Measurements from ENCODE around the gene NKAPD1. TPM values are rescaled to one million over a fixed set of nuclear protein-coding genes. Genes with fewer than 3 reads are reported as not detected.

Gene NKAPD1
- total and polyA plus RNA-seq, 9 of the 15 experiments (the other 6 are each of a cell fraction or from before 2014, with no cell fraction given) = 14.1 to 73.5 (median 29.3) TPM

DNA sequence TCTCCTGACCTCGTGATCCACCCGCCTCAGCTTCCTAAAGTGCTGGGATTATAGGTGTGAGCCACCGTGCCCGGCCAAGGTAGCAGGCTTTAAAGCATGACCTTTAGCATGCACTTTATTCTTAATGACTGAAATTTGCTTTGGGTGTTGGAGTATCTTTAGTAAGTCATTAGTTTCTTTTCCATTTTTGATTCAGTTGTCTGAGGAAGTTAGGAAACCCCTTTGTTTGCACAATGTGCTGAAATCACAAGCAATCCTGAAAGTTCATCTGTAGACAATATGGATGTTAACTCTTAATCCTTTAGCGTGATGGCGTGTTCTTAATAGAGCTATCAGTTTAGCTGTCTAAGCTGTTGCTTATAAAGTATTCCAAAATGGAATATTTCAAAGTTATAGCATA is 29.3 kb downstream of the NKAPD1 start:
- Histone ChIP-seq H3K4me3 (no peak overlapping the region), H3K9ac (ENCODE audit: insufficient read depth in 1 of 2, low read depth in 2 of 2, low read length in 2 of 2) (no peak overlapping the region), H3K4me1 (replicated peaks in 1 of 2; ENCODE audit: control insufficient read depth in 2 of 2, insufficient read depth in 2 of 2, low read length in 2 of 2) (no peaks in the 10 kb centered on the region), H3K27ac (ENCODE audit: extremely low read depth, low read depth, low read length) (no peak overlapping the region), H4K20me1 (replicated peaks; ENCODE audit: control insufficient read depth, insufficient read depth, low read length) (no peaks in the 10 kb centered on the region), H3K9me1 (ENCODE audit: control insufficient read depth, insufficient read depth, low read length) (no peaks in the 10 kb centered on the region), H3K27me3 (ENCODE audit: control insufficient read depth in 2 of 2, insufficient read depth in 2 of 2, low read length in 2 of 2) (no peaks in the 10 kb centered on the region), H3K9me3 (replicated peaks; ENCODE audit: control insufficient read depth, insufficient read depth, low read depth, low read length) (no peaks in the 10 kb centered on the region), H3K4me2 (ENCODE audit: insufficient read depth, low read length) (no peak overlapping the region), H3K36me3 (ENCODE audit: control insufficient read depth, insufficient read depth, low read length) (no peaks in the 10 kb centered on the region), H2AFZ (ENCODE audit: low read depth, low read length) (no peak overlapping the region), H3K79me2 (ENCODE audit: control insufficient read depth, insufficient read depth, low read length) (no peaks in the 10 kb centered on the region)
- WGBS (ENCODE audit: insufficient coverage, low coverage, missing lambda C conversion rate) = 89% methylated on average over 6 of the region's 6 CpGs
- BruUV-seq (replicated peaks) = no TSS peak
- FAIRE-seq = no peak
- ATAC-seq = no peak
- in situ Hi-C loops (cut with MboI) (no loop called here), intact Hi-C loops (cut with micrococcal nuclease) (no loop called here)
- ChIA-PET POLR2A (no interaction called here), CTCF (ENCODE audit: low intra/inter-chr PET ratio) (no interaction called here)
- no peak for DNase-seq (ENCODE audit: extremely low read depth in 1 of 4, low spot score in 3 of 4)
- TF ChIP-seq ZNF197 (CRISPR knock-in tag; IDR thresholded peaks at IDR 0.05; ENCODE audit: low read depth) (no peak), ZNF134 (CRISPR knock-in tag; conservative IDR thresholded peaks at IDR 0.05) (no peak), GTF2A2 (tag; IDR thresholded peaks at IDR 0.05) (no peak), CTCFL (IDR thresholded peaks at IDR 0.05; ENCODE audit: borderline replicate concordance, insufficient read depth, low read depth, low read length, poor library complexity, severe bottlenecking) (no peak), MYC (IDR thresholded peaks at IDR 0.05; ENCODE audit: low read depth, low read length) (no peak), MYC (CRISPR knock-in tag; IDR thresholded peaks at IDR 0.05; ENCODE audit: borderline replicate concordance, low read depth) (no peak), AFF4 (CRISPR knock-in tag; IDR thresholded peaks at IDR 0.05) (no peak)
- TF ChIP-seq, protein P1, sequence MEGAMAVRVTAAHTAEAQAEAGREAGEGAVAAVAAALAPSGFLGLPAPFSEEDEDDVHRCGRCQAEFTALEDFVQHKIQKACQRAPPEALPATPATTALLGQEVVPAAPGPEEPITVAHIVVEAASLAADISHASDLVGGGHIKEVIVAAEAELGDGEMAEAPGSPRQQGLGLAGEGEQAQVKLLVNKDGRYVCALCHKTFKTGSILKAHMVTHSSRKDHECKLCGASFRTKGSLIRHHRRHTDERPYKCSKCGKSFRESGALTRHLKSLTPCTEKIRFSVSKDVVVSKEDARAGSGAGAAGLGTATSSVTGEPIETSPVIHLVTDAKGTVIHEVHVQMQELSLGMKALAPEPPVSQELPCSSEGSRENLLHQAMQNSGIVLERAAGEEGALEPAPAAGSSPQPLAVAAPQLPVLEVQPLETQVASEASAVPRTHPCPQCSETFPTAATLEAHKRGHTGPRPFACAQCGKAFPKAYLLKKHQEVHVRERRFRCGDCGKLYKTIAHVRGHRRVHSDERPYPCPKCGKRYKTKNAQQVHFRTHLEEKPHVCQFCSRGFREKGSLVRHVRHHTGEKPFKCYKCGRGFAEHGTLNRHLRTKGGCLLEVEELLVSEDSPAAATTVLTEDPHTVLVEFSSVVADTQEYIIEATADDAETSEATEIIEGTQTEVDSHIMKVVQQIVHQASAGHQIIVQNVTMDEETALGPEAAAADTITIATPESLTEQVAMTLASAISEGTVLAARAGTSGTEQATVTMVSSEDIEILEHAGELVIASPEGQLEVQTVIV (CRISPR knock-in tag; IDR thresholded peaks at IDR 0.05; ENCODE audit: borderline replicate concordance) = no peak
